ENCODE measurements around the gene CABLES1. TPM values are rescaled to one million over a fixed set of nuclear protein-coding genes. Genes with fewer than 3 reads are reported as not detected.

CABLES1 gene
- total and polyA plus RNA-seq, 2 of the 8 experiments (the other 6 are each of a cell fraction or from before 2014, with no cell fraction given): 9.2 to 26.4 TPM

DNA sequence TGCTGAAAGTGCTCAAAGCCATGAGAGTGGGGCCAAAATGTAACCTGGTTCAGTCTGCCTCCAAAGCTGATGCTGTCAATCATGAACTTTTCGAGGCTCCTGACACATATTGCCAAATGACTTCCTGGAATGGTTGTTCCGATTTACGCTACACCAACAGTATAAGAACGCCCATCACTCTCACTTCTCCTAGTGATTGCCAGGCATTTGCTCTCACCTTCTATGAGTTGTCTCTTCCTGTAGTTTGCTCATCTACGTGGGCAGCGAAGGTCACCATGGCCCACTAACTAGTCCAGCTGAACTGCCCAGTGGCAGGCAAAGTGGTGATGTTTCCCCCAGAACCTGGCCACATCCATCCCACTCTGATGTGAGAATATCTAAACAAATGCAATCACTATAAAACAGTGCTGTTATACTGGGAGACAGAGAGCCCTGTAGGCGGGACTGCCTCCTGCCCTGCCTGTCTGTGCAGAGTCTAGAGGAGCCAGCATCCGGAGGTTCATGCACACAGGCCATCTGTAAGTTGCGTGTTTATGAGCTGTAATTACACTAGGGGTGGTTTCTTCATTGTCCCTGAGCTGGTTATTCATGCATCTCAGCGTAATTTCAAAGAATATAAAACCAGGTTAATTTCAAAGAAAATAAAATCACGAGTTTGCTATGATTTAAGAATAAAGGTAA lies 8.8 kb upstream of the CABLES1 start:
- Histone ChIP-seq H3K9ac (replicated peaks in 1 of 4; ENCODE audit: extremely low read depth in 1 of 4, low read depth in 3 of 4, low read length in 3 of 4) (no peak overlapping the region), H3K23ac (ENCODE audit: insufficient read length) (no peak overlapping the region), H3K23me2 (ENCODE audit: low read depth, low read length) (no peaks in the 10 kb centered on the region), H2BK12ac (ENCODE audit: low read depth, low read length) (peak overlapping the region; percentile 23; the same call in 1 of the 2 replicates), H3K4ac (replicated peaks; ENCODE audit: insufficient read length, low read depth, low read length) (no peak overlapping the region), H3K18ac (ENCODE audit: extremely low read depth, low read length) (no peak overlapping the region), H2BK5ac (ENCODE audit: low read depth, low read length) (no peak overlapping the region), H4K91ac (replicated peaks; ENCODE audit: insufficient read length, low read length) (no peak overlapping the region), H3K4me2 (ENCODE audit: insufficient read depth in 1 of 2, low read depth in 2 of 2, low read length in 2 of 2) (no peak overlapping the region), H3K14ac (ENCODE audit: insufficient read length) (no peak overlapping the region), H3K4me1 (replicated peaks in 1 of 4; ENCODE audit: control insufficient read depth in 3 of 4, insufficient read depth in 4 of 4, low read length in 3 of 4) (peaks cover 0 to 3% (median 1%) of the 10 kb centered on the region in 4 experiments; a peak in 3 of 7 replicates), H4K8ac (ENCODE audit: extremely low read depth, insufficient read depth, low read length) (no peak overlapping the region), H4K20me1 (replicated peaks in 1 of 2; ENCODE audit: control insufficient read depth in 1 of 2, insufficient read depth in 2 of 2, low read length in 2 of 2) (no peaks in the 10 kb centered on the region), H3K27me3 (replicated peaks in 1 of 4; ENCODE audit: control insufficient read depth in 3 of 4, extremely low read depth in 1 of 4, insufficient read depth in 3 of 4, low read length in 3 of 4) (no peaks in the 10 kb centered on the region), H2AFZ (ENCODE audit: low read length) (no peak overlapping the region), H3K36me3 (ENCODE audit: control insufficient read depth in 2 of 4, insufficient read depth in 4 of 4, low read length in 3 of 4) (no peaks in the 10 kb centered on the region), H3K56ac (replicated peaks; ENCODE audit: insufficient read length, low read depth, low read length) (no peak overlapping the region), H2BK20ac (ENCODE audit: low read length) (0 out of 2 replicates have a peak overlapping the region, but pooled peaks have one; percentile 57), H4K5ac (ENCODE audit: insufficient read length, low read depth, low read length) (no peak overlapping the region), H3K79me2 (ENCODE audit: control insufficient read depth in 1 of 2, insufficient read depth in 2 of 2, low read length in 2 of 2) (no peaks in the 10 kb centered on the region), H3K9me3 (ENCODE audit: insufficient read depth in 2 of 2, low read depth in 1 of 2, low read length in 1 of 2) (no peaks in the 10 kb centered on the region), H3K79me1 (ENCODE audit: low read depth, low read length) (no peaks in the 10 kb centered on the region), H2BK120ac (replicated peaks; ENCODE audit: low read depth, low read length) (no peak overlapping the region), H2BK15ac (ENCODE audit: low read length) (no peak overlapping the region), H2AK5ac (ENCODE audit: low read depth, low read length) (no peak overlapping the region), H3K27ac (ENCODE audit: low read depth, low read length) (no peak overlapping the region), H3K4me3 (ENCODE audit: extremely low read depth in 1 of 4, insufficient read depth in 2 of 4, low read depth in 3 of 4, low read length in 4 of 4) (no peak overlapping the region)
- ChIA-PET CTCF (ENCODE audit: partially characterized antibody) (interaction anchor here (0.7 to 2.2 kb wide), 5 partner anchors 19 to 313 kb away, joined by 3 to 7 read pairs (median 4); no protein-coding TSS in a partner anchor), POLR2A (ENCODE audit: partially characterized antibody) (interaction anchor here (0.9 to 1.3 kb wide), 3 partner anchors 8 to 21 kb away, joined by 3 to 4 read pairs (median 3); no protein-coding TSS in a partner anchor)
- FAIRE-seq (no peak), DNase-seq (ENCODE audit: low read depth in 1 of 2, low spot score in 2 of 2) (no peak)
- 93% methylated on average over 11 of the region's 11 CpGs; no CpG with 5 or more reads in 1 of the 2 experiments for WGBS, 2 experiments (ENCODE audit: extremely low coverage in 1 of 2, insufficient coverage in 1 of 2, insufficient read length in 1 of 2, insufficient replicate concordance in 2 of 2, low coverage in 1 of 2, low lambda C conversion rate in 2 of 2, missing lambda C conversion rate in 1 of 2)
- no peak for TF ChIP-seq CREB1 (IDR thresholded peaks at IDR 0.05)
- no peak for TF ChIP-seq NANOG (IDR thresholded peaks at IDR 0.05; ENCODE audit: insufficient read depth, low read depth, low read length, poor library complexity, severe bottlenecking)
- TF ChIP-seq POLR2AphosphoS5 (IDR thresholded peaks at IDR 0.05; ENCODE audit: low read depth, low read length): no peak
- no peak for TF ChIP-seq ZNF274 (IDR thresholded peaks at IDR 0.05; ENCODE audit: borderline replicate concordance, extremely low read depth, low read length)
- TF ChIP-seq SP4 (IDR thresholded peaks at IDR 0.05; ENCODE audit: low read length): no peak
